ENCODE results near the gene CPA5. TPM values are rescaled to one million over a fixed set of nuclear protein-coding genes. Genes with fewer than 3 reads are reported as not detected.
A peak's percentile ranks its signal among the peaks of the same experiment; 100 is the strongest.

Gene CPA5
- total and polyA plus RNA-seq, 2 experiments from 2014 or later = not detected

DNA sequence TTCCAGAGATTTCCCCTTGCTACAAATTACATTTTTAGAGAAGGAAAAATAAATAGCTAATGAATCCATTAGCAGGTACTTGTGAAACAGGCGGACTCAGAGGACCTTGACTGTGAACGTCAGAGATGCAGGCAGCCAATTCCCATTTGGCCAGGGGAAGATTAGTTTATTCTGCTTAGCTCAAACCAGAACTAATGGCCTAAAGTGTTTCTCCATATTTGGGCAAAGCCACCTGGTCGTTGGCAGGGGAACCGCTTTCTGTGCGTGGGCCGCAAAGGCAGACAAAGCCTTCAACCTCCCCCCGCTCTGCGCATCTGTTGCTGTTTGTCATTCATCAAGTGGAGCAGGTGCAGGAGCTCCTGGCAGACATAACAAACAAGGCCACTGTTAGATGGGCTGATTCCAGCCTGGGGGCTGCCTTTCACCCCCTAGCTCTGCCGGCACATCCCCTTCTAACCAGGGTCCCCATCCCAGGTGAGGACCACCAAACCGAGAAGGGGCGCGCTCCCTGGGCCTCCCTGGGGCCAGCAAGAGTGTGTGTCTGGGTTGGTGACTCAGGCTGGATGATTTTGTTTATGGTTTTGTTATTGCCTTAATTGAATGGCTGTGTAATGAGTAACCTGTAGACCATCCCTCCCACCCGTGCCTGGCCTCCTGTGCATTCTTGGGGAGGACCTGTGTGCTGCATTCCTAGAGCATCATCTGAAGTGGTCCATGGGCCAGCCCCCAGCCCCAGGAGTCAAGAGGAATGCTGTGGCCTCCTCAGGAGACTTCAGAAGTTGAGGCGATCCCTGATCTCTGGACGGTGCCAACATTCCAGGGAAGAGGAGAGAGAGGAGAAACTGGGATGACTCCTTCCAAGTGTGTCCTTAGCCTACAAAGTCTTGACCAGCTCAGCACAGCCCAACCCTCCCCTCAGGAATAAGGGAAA, 21.2 kb downstream of the CPA5 start:
- no peak overlapping the region for H2AFZ ChIP-seq
- H3K4me1 ChIP-seq (ENCODE audit: insufficient read depth) = peaks cover 5% of the 10 kb centered on the region; the same call in 1 of the 2 replicates
- H3K27me3 ChIP-seq (ENCODE audit: insufficient read depth) = no peaks in the 10 kb centered on the region
- ATAC-seq (peak; percentile 74), DNase-seq (ENCODE audit: low spot score) (peak; percentile 54)
- Mint-ChIP-seq H3K4me1 (peaks cover 21% of the 10 kb centered on the region), H3K4me3 (no peak overlapping the region), H3K36me3 (ENCODE audit: low read depth) (no peaks in the 10 kb centered on the region; the same call in 2 of the 3 replicates), H3K9me3 (0 out of 3 replicates have a peak, but pooled peaks cover 6% of the 10 kb centered on the region), H3K27me3 (ENCODE audit: insufficient read depth, low read depth, poor library complexity) (peaks cover 7% of the 10 kb centered on the region), H3K27ac (no peak overlapping the region)
- no peaks in the 10 kb centered on the region for H3F3A ChIP-seq (replicated peaks; ENCODE audit: low read depth)
- H3K4me2 ChIP-seq = no peak overlapping the region
- H4K20me1 ChIP-seq (replicated peaks; ENCODE audit: insufficient read depth) = no peaks in the 10 kb centered on the region
- no peak overlapping the region for H3K4me3 ChIP-seq
- H3K79me2 ChIP-seq (replicated peaks; ENCODE audit: insufficient read depth) = no peaks in the 10 kb centered on the region
- no peaks in the 10 kb centered on the region for H3K36me3 ChIP-seq (ENCODE audit: insufficient read depth)
- H3K9me2 ChIP-seq (ENCODE audit: insufficient read depth) = no peaks in the 10 kb centered on the region
- H3K27ac ChIP-seq (ENCODE audit: low read depth) = no peak overlapping the region
- TF ChIP-seq CREB1 (CRISPR knock-in tag; IDR thresholded peaks at IDR 0.05; ENCODE audit: low read depth) (0 out of 2 replicates have a peak, but pooled peaks have one; percentile 10), NANOG (IDR thresholded peaks at IDR 0.05; ENCODE audit: borderline replicate concordance) (no peak)

DNA sequence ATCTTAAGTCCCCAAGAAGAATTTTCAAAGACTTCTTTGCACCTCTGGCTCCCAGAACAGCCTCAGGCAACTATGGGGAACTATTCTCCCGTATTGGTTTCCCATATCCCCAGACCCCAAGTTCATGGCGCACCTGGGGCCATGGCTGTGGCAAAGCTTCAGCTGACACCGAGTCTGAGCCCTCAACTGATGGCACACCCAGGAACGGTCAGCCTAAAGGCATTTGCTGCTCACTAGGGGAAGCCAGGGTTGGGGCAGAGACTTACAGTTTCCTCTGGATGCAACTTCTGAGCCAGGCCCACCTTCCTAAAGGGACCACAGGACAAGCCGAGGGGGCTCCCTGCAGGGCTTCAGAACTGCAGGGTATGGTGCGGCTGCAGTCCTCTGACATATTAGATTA, 21.9 kb downstream of the CPA5 start:
- peaks cover 7% of the 10 kb centered on the region for H3K27me3 Mint-ChIP-seq (ENCODE audit: insufficient read depth, low read depth, poor library complexity)
- no peaks in the 10 kb centered on the region for H3K9me3 Mint-ChIP-seq
- Histone ChIP-seq H2AFZ (no peak overlapping the region), H3F3A (replicated peaks; ENCODE audit: low read depth) (no peaks in the 10 kb centered on the region), H3K4me2 (no peak overlapping the region), H3K79me2 (replicated peaks; ENCODE audit: insufficient read depth) (no peaks in the 10 kb centered on the region), H3K27me3 (ENCODE audit: insufficient read depth) (no peaks in the 10 kb centered on the region), H3K4me1 (ENCODE audit: insufficient read depth) (peaks cover 5% of the 10 kb centered on the region; the same call in 1 of the 2 replicates), H3K27ac (ENCODE audit: low read depth) (no peak overlapping the region), H4K20me1 (replicated peaks; ENCODE audit: insufficient read depth) (no peaks in the 10 kb centered on the region), H3K36me3 (ENCODE audit: insufficient read depth) (no peaks in the 10 kb centered on the region), H3K9me2 (ENCODE audit: insufficient read depth) (no peaks in the 10 kb centered on the region), H3K4me3 (no peak overlapping the region)
- ATAC-seq = no peak
- H3K4me3 Mint-ChIP-seq = no peak overlapping the region
- no peaks in the 10 kb centered on the region for H3K36me3 Mint-ChIP-seq (ENCODE audit: low read depth)
- H3K27ac Mint-ChIP-seq = no peak overlapping the region
- H3K4me1 Mint-ChIP-seq = peaks cover 21% of the 10 kb centered on the region
- DNase-seq (ENCODE audit: low spot score) = no peak
- TF ChIP-seq, protein P1, sequence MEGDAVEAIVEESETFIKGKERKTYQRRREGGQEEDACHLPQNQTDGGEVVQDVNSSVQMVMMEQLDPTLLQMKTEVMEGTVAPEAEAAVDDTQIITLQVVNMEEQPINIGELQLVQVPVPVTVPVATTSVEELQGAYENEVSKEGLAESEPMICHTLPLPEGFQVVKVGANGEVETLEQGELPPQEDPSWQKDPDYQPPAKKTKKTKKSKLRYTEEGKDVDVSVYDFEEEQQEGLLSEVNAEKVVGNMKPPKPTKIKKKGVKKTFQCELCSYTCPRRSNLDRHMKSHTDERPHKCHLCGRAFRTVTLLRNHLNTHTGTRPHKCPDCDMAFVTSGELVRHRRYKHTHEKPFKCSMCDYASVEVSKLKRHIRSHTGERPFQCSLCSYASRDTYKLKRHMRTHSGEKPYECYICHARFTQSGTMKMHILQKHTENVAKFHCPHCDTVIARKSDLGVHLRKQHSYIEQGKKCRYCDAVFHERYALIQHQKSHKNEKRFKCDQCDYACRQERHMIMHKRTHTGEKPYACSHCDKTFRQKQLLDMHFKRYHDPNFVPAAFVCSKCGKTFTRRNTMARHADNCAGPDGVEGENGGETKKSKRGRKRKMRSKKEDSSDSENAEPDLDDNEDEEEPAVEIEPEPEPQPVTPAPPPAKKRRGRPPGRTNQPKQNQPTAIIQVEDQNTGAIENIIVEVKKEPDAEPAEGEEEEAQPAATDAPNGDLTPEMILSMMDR (conservative IDR thresholded peaks at IDR 0.05; ENCODE audit: low read depth in 2 of 2) = no peak
- TF ChIP-seq NANOG (IDR thresholded peaks at IDR 0.05; ENCODE audit: borderline replicate concordance) (no peak), ZNF114 (CRISPR knock-in tag; IDR thresholded peaks at IDR 0.05) (no peak), EZH2phosphoT487 (IDR thresholded peaks at IDR 0.05; ENCODE audit: unreplicated experiment) (no peak), POLR2AphosphoS5 (IDR thresholded peaks at IDR 0.05; ENCODE audit: low read depth) (no peak), CREB1 (CRISPR knock-in tag; IDR thresholded peaks at IDR 0.05; ENCODE audit: low read depth) (no peak), STAT1 (IDR thresholded peaks at IDR 0.05; ENCODE audit: unreplicated experiment) (no peak)
- TF ChIP-seq, protein P2, sequence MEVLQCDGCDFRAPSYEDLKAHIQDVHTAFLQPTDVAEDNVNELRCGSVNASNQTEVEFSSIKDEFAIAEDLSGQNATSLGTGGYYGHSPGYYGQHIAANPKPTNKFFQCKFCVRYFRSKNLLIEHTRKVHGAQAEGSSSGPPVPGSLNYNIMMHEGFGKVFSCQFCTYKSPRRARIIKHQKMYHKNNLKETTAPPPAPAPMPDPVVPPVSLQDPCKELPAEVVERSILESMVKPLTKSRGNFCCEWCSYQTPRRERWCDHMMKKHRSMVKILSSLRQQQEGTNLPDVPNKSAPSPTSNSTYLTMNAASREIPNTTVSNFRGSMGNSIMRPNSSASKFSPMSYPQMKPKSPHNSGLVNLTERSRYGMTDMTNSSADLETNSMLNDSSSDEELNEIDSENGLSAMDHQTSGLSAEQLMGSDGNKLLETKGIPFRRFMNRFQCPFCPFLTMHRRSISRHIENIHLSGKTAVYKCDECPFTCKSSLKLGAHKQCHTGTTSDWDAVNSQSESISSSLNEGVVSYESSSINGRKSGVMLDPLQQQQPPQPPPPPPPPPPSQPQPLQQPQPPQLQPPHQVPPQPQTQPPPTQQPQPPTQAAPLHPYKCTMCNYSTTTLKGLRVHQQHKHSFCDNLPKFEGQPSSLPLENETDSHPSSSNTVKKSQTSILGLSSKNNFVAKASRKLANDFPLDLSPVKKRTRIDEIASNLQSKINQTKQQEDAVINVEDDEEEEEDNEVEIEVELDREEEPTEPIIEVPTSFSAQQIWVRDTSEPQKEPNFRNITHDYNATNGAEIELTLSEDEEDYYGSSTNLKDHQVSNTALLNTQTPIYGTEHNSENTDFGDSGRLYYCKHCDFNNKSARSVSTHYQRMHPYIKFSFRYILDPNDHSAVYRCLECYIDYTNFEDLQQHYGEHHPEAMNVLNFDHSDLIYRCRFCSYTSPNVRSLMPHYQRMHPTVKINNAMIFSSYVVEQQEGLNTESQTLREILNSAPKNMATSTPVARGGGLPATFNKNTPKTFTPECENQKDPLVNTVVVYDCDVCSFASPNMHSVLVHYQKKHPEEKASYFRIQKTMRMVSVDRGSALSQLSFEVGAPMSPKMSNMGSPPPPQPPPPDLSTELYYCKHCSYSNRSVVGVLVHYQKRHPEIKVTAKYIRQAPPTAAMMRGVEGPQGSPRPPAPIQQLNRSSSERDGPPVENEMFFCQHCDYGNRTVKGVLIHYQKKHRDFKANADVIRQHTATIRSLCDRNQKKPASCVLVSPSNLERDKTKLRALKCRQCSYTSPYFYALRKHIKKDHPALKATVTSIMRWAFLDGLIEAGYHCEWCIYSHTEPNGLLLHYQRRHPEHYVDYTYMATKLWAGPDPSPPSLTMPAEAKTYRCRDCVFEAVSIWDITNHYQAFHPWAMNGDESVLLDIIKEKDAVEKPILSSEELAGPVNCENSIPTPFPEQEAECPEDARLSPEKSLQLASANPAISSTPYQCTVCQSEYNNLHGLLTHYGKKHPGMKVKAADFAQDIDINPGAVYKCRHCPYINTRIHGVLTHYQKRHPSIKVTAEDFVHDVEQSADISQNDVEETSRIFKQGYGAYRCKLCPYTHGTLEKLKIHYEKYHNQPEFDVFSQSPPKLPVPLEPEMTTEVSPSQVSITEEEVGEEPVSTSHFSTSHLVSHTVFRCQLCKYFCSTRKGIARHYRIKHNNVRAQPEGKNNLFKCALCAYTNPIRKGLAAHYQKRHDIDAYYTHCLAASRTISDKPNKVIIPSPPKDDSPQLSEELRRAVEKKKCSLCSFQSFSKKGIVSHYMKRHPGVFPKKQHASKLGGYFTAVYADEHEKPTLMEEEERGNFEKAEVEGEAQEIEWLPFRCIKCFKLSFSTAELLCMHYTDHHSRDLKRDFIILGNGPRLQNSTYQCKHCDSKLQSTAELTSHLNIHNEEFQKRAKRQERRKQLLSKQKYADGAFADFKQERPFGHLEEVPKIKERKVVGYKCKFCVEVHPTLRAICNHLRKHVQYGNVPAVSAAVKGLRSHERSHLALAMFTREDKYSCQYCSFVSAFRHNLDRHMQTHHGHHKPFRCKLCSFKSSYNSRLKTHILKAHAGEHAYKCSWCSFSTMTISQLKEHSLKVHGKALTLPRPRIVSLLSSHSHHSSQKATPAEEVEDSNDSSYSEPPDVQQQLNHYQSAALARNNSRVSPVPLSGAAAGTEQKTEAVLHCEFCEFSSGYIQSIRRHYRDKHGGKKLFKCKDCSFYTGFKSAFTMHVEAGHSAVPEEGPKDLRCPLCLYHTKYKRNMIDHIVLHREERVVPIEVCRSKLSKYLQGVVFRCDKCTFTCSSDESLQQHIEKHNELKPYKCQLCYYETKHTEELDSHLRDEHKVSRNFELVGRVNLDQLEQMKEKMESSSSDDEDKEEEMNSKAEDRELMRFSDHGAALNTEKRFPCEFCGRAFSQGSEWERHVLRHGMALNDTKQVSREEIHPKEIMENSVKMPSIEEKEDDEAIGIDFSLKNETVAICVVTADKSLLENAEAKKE (CRISPR knock-in tag; IDR thresholded peaks at IDR 0.05) = no peak

Measured in GM23338 (cell line).